Hepatocyte (in vitro differentiated cells): Measurements from ENCODE around the gene MATCAP1.

Experiments used
- CTCF ChIP-seq: fragments of 200-600 bp; sonication (generic); IDR thresholded peaks from 2 replicates; pipeline ENCODE4 v1.5.1; 2016; ENCODE audit warnings: antibody characterized with exemption, mild to moderate bottlenecking; ENCODE audit not compliant: poor library complexity
- EZH2 ChIP-seq: fragments of 200-600 bp; sonication (generic); IDR thresholded peaks from 2 replicates; pipeline ENCODE4 v1.6.1; 2016; ENCODE audit warnings: antibody characterized with exemption, mild to moderate bottlenecking, borderline replicate concordance
- EZH2phosphoT487 ChIP-seq: fragments of 200-600 bp; sonication (generic); IDR thresholded peaks from one replicate; pipeline ENCODE4 v1.6.1; 2018; ENCODE audit warnings: antibody characterized with exemption, mild to moderate bottlenecking, low read depth, moderate library complexity; ENCODE audit not compliant: unreplicated experiment, severe bottlenecking

- TF ChIP-seq CTCF = peak; percentile 29
- no peak for TF ChIP-seq EZH2phosphoT487
- TF ChIP-seq EZH2 = no peak
Measured at GRCh38 chr16:67226804-67227566, 43.2 kb upstream of the MATCAP1 start, which contains the start of gene TMEM208.
